H4 (cell line): ENCODE data around the gene NMT1. TPM values are rescaled to one million over a fixed set of nuclear protein-coding genes. Genes with fewer than 3 reads are reported as not detected.
"Not testable (repeated sequence)": the region's sequence is repeated elsewhere in the genome, so short reads cannot be mapped to it uniquely, and the experiment has no call there.

Source experiments
- DNase-seq: peaks from one replicate; pipeline ENCODE4 v3.0.0-alpha.2; 2015; ENCODE audit warnings: low spot score
- total RNA-seq: library from RNA; depleted of rRNA; stranded (reverse); fragments of >200 nt; shearing (Covaris generic); gene quantifications from 2 replicates; pipeline ENCODE4 v1.2.3, GENCODE V29; 2014

The NMT1 gene
- total RNA-seq, 1 experiment from 2014 or later, result 119 TPM

DNA sequence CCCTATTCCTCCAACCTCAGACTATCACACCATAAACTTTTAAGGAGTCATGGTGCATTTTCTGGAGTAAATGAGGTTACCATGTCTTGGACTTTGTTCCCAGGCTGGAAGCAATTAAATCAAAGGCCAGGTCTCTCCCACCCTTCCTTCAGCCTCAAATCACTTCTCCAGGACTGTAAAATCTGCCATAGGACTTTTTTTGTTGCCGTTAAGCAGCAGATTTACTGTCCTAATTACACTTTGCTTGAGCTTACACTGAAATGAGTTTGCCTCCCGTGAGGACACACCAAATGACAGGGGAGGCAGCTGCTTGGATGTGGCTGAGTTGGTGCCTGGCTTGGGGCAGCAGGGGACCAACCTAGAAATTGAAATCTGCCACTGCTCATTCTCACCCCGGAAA, 24.4 kb upstream of the NMT1 start:
- no peak for DNase-seq

DNA sequence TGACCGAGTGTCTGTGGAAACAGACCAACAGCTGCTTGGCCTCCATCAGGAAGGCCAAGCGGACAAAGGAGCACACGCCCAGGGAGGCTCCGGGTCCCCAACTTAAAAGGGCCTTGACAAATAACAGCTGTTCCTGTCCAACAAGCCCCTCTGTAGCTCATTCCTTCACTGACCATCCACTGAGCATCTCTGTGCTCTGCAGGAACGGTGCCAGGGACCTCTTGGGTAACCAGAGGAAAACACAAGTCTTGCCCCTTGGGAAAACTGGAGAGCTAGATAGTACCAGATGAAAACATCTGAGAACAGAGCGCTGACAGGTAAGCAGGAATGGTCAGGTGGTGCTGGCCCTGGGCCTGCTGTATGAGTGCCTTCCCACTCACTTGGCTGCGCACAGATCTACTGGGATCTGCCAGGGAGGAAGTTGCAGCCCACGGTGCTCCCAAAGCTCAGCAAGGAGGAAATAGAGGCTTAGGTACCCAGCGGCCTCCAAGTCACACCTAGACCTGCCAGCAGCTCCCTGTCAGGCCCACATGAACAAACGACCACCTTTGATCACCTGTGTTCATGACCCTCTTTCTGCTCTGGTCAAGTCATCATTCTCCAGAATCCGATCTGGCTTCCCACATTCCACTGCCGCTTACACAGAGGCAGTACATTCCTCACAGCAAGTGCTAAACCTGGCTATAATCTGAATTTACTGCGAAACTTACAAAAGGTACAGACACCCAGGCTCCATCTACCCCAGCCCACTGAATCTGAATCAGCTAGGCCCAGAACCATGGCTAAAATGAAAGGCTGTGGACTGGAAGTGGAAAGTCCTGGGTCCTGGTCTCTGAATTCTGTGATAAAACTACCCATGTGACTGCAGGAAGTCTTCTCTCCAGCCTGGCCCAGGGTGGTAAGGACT, 22.1 kb upstream of the NMT1 start:
- DNase-seq, result no peak

DNA sequence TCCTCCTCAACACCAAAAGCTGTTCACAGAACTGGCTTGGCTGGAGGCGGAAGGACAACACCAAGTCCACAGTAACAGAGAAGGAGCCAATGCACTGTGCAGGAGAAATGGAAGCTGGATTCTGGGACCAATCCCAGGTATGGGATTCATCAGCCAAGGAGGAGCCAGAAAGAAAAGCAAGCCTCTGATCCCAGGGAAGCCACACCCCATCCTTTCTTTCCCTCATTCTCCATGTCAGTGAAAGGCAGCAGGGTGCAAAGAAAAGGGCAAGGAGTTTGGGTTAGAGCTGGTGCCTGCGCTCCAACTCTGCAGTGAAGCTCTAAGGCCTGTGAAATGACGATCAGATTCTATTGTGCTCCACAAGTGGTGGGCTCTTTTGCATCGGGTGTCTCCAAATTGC, 20.7 kb upstream of the NMT1 start:
- no peak for DNase-seq

DNA sequence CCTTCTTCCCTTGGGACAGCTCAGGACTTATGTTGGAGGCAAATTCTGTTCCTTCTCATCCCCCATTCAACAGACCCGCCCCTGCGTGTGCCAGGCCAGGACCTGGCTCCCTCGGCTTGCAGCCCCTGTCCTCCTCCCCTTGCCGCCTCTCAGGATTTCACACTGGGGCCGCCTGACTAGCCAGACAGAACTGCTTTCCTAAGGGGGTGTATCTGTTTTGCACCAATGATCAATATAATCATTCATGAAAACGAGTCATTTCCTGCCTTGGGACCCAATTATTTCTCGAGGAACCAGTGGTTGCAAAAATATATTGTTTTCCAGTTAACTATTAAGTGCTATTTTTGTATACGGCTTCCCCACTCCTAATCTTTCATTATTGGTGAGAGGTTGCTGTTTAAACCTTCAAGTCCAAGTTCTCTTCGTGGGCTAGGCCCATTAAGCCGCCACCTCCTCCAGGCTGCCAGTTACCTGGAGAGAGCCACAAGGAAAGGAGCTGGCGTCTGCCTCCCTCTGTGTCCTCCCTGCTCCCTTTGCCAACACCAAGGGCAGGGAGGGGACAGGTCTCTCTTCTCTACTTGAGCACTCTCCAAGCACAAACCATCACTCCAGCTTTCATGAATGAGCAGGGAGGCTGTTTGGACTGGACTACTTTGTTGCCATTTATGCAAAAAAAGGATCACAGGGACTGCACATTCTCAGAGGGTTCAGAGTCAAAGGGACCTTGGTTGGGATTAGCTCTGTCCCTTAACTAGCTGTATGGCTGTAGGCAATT, 18.6 kb upstream of the NMT1 start:
- DNase-seq, result no peak

DNA sequence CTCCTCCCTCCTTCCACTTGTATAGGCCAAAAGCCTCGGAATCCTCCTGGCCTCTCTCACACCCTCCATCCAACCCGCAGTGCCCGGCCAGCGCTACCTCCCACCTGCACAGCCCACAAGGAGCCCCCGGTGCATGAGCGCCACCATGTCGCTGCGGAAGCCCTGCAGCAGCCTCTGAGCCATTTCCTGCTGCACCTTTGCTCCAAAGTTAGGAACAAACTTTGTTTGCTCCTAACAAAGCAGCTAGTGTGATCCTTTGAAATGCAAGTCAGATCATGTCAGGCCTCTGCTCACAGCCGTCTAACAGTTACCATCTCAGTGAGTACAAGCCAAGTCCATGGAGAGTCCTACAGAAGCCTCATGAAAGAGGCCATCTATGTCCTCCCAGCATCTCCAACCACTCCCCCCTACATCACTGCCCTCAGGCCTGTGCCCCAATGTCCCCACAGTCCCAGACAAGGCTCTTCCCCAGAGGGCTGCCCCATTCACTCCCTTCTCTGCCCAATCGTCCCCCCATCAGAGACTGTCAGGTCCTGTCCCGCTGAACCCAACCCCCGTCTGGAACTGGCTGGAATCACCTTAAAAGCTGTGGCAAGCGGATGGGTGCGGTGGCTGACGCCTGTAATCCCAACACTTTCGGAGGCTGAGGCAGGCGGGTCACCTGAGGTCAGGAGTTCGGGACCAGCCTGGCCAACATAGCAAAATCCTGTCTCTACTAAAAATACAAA, 17.1 kb upstream of the NMT1 start:
- DNase-seq, result no peak

DNA sequence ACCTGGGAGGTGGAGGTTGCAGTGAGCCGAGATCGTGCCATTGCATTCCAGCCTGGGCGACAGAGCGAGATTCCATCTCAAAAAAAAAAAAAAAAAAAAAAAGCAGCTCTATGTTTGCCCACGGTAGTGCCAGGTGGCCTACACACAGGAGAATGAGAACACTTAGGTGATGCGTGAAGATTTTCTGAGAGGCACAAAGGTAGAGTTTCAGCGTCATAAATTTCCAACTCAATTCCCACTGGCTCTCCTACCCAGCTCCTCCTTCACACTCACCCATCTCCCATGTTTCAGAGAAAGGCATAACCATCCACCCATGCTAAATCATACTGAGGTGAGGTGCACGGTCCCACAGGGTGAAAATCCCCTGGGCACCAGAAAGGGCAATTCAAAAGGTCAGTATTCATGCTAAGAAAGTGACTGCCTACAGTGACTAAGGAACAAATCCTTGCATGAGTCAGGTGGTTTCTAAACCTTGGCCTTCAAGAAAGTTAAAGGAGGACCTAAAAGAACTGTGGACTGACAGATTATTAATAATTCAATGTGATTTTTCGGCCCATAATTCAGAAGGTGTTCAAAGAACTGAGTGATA, 14.5 kb upstream of the NMT1 start:
- no peak for DNase-seq

DNA sequence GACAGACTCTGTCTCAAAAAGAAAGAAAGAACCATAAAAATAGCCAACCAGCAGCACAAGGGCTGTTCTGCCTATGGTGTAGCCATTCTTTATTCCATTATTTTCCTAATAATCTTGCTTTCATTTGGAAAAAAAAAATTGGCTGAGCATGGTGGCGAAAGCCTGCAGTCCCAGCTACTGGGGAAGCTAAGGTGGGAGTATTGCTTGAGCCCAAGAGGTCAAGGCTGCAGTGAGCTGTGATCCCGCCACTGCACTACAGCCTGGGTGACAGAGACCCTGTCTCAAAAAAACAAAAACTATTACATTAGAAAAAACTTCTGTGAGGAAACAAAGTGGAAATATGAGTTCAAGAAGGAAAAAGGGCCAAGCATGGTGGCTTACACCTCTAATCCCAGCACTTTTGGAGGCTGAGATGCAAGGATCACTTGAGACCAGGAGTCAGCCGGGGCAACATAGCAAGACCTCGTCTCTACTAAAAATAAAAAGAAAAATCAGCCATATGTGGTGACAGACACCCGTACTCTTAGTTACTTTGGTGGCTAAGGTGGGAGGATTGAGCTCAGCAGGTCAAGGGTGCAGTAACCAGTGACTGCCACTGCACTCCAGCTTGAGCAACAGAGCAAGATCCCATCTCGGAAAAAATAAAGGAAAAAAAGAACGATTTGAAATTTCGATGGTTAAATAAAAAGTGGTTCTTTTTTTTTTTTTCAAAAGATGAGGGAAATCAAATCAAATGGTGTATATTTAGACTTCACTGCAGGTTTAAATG, 12.1 kb upstream of the NMT1 start:
- DNase-seq, result no peak

DNA sequence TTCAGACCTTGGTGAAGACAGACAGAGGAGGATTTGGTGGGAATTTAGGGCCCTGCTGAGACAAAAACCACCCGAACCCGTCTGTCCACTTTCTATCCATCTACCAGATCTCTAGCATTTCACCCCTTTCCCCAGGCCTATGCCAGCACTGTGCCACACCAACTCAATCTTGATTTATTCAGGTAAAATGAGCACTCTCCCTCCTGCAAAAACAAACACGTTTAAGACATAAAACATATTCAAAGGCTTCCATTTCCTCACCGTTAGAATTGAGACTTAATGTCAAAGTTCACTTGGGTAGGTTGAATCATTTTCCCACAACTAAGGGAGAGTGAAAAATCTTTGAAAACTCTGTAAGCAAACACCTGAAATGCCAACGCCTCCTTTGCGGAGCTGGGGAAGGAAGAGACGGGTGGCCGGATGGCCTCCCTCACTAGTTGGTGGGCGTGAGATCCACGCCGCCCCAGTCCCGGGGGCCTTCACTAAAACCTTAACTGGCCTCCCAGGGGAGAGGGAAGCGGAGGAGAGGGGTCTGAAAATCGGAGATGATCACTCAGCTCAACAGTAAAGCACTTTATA, 10.5 kb upstream of the NMT1 start:
- DNase-seq, result no peak

DNA sequence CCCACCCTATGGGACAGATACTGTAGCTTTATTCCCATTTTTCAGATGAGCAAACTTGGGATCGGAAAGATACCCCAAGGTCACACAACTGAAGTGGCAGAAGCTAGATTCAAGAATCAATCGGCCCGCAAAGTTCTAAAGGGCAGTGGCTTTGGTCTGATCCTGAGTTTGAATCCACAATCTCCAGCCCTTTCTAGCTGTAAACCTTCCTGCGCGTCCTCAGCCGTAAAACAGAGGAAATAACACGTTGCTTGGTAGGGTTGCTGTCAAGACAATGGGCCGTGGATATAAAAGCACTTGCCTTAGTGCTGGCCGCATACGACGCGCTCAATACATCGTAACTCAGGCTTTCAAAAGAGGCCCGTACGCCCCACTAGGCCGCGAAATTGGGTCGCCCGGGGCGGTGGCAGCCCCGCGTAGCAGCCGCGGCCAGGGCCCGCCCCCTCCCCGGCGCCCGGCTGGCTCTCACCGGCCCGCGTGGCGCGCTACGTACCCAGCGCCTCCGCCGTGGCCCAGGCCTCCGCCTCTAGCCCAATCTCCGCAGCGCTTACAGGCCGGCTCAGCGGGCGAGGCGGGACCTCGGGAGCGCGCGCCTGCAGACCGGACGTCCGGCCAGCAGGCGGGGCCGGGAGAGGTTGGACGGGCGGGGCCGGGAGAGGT, 9.9 kb upstream of the NMT1 start, which contains the start of gene DCAKD:
Gene DCAKD (minus strand): TSS at position 573 of the 660 bp plus-strand sequence. CDS start 16,747 bp downstream, outside the sequence.
- peak; percentile 95 for DNase-seq

DNA sequence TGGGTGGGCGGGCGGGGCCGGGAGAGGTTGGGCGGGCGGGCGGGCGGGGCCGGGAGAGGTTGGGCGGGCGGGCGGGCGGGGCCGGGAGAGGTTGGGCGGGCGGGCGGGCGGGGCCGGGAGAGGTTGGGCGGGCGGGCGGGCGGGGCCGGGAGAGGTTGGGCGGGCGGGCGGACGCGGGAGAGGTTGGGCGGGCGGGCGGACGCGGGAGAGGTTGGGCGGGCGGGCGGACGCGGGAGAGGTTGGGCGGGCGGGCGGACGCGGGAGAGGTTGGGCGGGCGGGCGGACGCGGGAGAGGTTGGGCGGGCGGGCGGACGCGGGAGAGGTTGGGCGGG, 9.4 kb upstream of the NMT1 start:
- DNase-seq, result not testable (repeated sequence)

DNA sequence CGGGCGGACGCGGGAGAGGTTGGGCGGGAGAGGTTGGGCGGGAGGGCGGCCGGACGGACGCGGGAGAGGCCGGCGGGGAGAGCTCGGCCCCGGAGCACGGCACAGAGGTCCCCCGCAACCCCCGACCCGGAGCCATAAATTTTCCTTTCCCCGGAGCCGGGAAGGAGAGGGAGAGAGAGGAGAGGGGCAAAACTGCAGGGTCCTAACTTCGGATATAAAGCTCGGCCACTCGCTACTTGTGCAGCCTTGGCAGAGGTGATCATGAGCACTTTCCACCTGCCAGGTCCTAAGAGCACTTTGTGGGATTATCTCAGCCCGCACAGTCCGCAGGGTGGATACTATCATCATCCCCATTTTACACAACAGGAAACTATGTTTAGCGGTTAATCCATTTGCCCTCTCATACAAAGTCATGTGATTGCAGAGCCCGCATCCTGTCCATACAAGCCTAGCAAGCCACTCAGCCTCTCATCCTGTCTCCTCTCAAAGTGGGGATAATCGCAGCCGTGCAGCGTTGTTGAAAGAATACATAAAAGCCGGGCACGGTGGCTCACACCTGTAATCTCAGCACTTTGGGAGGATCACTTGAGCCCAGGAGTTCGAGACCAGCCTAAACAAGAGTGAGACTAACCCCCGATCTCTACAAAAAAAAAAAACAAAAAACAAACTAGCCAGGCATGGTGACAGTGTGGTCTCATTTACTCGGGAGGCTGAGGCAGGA, 8.9 kb upstream of the NMT1 start:
- peak; percentile 29 for DNase-seq

DNA sequence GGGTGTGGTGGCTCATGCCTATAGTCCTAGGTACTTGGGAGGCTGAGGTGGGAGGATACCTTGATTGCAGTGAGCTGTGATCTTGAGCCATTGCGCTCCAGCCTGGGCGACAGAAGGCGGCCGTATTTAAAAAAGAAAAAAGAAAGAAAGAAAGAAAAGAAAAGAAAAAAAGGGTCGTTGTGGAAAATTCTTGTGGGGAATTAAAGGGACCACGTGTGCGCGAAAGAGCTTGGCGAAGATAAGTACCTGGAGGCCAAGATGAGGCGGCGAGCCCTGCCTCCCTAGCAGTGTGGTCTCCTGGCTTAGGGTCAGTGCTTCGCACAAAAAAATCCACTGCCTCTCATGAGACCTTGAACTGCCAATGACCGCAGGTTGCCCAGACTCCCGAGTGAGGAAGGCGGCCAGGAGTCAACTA, 728 bp upstream of the NMT1 start:
- DNase-seq, result no peak

DNA sequence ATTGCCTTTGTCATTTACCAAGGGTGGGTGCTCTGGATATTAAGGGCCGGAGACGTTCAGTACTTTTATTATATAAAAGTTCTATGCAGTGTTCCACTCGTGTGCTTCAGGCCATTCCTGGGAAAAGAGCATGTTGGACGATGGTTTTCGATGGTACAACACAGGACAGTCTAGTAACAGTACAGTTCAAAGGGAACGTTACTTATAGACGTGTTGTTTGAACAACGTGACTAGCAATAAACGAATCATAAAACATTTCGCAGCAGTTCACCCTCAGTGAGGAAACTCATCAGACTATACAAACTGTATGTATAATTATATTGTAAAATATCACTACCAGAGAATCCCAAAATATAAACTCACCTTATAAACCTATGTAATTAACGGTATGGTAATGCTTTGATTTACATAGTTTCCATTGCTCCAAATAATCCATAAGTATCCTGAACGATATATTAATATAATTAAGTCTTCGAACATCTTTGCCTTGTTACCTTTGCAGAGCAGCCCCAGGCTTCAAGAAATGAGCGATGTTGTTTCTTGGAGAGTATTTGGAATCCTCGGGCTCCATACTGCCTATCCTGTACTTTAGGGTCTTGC, 589 bp downstream of the NMT1 start:
- DNase-seq, result no peak

DNA sequence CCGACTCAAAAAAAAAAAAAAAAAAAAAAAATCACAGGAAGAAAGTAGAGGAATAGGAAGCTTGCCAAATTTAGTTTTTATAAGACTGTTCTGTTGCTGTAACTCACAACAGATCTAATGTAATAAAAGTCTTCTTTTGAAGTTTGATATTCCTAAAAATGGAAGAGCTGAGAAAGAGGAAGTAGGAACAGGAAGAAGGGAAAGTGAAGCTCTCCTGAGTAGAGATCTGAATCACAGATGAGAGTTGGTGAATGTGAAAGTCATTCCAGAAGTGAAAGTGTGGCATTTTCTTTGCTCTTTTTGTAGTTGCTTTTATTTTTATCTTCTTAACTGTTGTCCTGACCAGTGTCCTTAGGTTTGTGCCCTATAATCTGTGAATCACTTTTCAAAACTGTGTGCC, 2.1 kb downstream of the NMT1 start:
- DNase-seq, result no peak

DNA sequence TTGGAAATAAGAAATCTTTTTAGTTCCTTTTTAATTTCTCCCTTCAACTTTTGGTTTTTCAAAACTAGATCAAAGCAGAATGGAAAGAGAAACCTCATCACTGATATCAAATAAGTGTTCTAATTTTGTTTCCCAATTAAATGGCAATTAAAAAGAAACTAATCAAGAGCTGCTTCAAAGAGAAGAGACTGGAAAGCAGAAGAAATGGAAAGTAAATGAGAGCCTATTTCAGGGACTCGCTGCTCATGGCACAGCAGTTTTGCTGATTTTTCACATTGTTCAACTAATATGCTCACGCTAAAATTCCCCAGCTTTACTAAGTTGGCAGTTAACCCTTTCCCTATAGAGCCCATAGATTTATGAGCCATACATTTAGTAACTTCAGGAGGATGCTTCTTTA, 6.5 kb downstream of the NMT1 start:
- no peak for DNase-seq

DNA sequence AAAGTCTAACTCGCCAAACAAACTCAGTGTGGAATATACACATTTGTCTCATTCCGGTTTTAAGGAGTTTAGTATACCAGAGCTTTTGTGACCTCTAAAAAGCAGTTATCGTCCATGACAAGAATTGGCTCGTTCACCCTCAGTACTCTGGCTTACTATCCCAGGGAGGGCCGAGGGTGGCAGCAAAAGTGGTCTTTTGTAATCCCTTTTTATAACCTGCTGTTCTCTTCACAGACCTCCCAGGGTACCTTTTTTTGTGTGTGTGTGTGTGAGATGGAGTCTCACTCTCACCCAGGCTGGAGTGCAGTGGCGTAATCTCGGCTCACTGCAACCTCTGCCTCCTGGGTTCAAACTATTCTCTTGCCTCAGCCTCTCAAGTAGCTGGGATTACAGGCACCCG, 8.9 kb downstream of the NMT1 start:
- no peak for DNase-seq

DNA sequence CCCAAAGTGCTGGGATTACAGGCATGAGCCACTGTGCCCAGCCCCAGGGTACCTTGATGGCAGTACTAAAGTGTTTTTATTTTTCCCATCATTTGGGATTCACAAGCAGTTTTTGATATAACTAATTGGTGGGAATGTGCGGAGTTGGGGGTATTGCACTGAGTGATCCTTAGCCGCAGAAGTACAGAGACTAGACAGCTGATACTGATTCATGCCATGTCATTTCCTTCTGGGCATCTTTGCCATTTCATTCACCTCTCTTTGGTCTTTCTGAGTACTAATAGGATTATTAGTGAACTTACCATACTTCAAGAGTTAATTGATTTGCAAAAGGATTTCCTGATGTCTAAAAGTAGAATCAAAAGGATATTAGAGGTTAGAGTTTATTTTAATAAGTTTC, 9.7 kb downstream of the NMT1 start:
- DNase-seq, result no peak

DNA sequence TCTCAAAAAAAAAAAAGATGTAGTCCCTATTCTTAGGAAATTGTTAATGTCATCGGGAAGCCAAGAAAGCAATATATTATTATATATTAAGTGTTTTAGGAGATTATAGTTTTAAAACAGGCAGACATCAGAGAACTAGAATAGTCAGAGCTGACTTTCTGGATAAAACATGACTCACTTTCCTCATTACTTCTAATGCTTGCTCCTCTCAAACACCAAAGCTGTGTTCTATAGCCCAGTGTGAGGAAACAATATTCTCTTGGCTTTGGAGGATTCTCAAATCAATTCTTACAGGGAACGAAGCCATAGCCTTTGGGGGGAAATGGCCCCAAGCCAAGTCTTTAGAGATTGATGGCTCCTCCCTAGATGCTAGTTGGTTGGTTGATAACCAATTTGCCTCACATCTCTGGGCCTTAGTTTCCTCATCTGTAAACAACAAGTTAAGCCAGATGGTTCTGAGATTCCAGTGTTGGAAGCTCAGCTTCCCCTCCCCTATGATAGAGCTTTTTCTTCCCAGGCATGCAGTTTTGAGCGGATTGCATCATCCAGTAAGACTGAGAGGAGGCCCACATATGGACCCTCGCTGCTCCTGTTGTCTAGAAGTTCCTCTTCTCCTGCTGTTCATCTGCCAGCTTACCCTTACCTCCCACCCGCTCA, 12.4 kb downstream of the NMT1 start:
- no peak for DNase-seq

DNA sequence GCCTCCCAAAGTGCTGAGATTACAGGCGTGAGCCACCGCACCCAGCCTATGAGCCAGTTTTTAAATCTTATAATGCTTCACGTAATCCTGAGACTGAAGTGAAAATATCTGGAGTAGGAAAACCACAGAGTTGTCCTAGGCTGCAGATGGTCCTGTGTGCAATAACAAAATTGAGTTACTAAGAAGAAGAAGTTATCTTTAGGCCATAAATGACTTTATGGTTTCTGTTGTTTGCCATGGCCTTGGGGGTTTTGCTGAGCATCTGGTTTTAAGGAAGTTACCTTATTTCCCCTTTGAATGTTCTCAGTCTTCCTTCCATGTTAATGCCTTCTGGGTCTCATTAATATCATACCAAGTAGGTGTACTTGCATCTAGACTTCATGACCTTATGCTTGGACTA, 16.5 kb downstream of the NMT1 start:
- DNase-seq, result no peak
